H1 (cell line): ENCODE results near the gene SNTG2. TPM values are rescaled to one million over a fixed set of nuclear protein-coding genes. Genes with fewer than 3 reads are reported as not detected.

Source experiments
- CREB1 ChIP-seq: IDR thresholded peaks from 2 replicates; pipeline ENCODE4 v1.6.1; 2012; ENCODE audit warnings: inconsistent platforms
- EP300 ChIP-seq, 2 experiments: IDR thresholded peaks; 1 replicate in 1 of 2; 2 replicates in 1 of 2; pipeline ENCODE4 v1.6.1; 2011 to 2012; ENCODE audit warnings: low read depth in 2 of 2, low read length in 2 of 2, mild to moderate bottlenecking in 2 of 2, borderline replicate concordance in 1 of 2, inconsistent platforms in 1 of 2, moderate library complexity in 1 of 2
- JUND ChIP-seq: IDR thresholded peaks from 2 replicates; pipeline ENCODE4 v1.6.1; 2011; ENCODE audit warnings: mild to moderate bottlenecking, improper control_type of control experiment, low read length
- RBBP5 ChIP-seq: IDR thresholded peaks from 2 replicates; pipeline ENCODE4 v1.7.1; 2012; ENCODE audit warnings: low read depth, mild to moderate bottlenecking, inconsistent platforms, low read length, moderate library complexity, borderline replicate concordance
- RXRA ChIP-seq: IDR thresholded peaks from 2 replicates; pipeline ENCODE4 v1.6.1; 2011; ENCODE audit warnings: low read depth, mild to moderate bottlenecking, low read length, moderate library complexity; ENCODE audit not compliant: insufficient read depth
- polyA plus RNA-seq, 7 experiments: library from polyadenylated mRNA; depleted of rRNA in 3 of 7; stranded (reverse) in 5 of 7; unstranded in 2 of 7; fragments of >200 nt in 5 of 7; fragments of 200-250 nt in 2 of 7; gene quantifications; 1 replicate in 5 of 7; 2 replicates in 1 of 7; 4 replicates in 1 of 7; pipeline versions ENCODE4 v1.2.1 to v1.2.3, GENCODE V29; 2011 to 2013; ENCODE audit warnings: missing spikeins in 2 of 7, mixed read lengths in 2 of 7
- total RNA-seq: library from RNA; stranded (reverse); fragmentation: NEBNext Ultra II Directional; extraction: Animal tissue kit (Norgen Biotek cat#: 25700); gene quantifications from 2 replicates; pipeline ENCODE4 v1.2.1, GENCODE V29; 2021
- TF ChIP-seq, protein P1 (sequence below): IDR thresholded peaks from 2 replicates; pipeline ENCODE4 v1.6.1; 2012; ENCODE audit warnings: low read length, inconsistent platforms
- TF ChIP-seq, protein P2 (sequence below), 3 experiments: IDR thresholded peaks; 1 replicate in 2 of 3; 2 replicates in 1 of 3; pipeline versions ENCODE4 v1.5.1 to v1.6.1; 2011; ENCODE audit warnings: low read length in 3 of 3, mild to moderate bottlenecking in 3 of 3, inconsistent platforms in 2 of 3, low read depth in 1 of 3, moderate library complexity in 1 of 3; ENCODE audit not compliant: insufficient read depth in 1 of 3; ENCODE audit errors: control extremely low read depth in 1 of 3

The SNTG2 gene
- total and polyA plus RNA-seq, 2 of the 8 experiments (the other 6 are each of a cell fraction or from before 2014, with no cell fraction given) = 6.6 to 18.1 TPM

DNA sequence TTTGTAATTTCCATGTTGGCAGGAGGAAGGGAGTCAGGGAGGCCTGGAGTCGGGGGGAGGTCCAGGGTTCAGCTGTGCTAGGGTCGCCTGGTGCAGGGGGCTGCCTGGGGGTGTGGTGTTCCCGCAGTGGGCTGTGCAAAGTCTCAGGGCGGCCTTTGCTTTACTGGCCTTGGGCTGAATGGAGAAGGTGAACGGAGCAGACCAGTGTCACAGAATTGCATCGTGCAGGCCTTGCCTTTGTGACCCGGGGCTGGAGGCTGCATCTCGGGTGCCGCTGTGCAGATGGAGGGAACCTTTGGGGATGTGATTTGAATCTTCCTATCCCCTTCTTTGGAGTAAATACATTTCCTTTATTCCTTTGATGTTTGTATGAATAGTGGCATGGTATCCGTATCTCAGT lies 8.8 kb downstream of the SNTG2 start (continued):
- no peak for TF ChIP-seq JUND
- TF ChIP-seq, protein P1, sequence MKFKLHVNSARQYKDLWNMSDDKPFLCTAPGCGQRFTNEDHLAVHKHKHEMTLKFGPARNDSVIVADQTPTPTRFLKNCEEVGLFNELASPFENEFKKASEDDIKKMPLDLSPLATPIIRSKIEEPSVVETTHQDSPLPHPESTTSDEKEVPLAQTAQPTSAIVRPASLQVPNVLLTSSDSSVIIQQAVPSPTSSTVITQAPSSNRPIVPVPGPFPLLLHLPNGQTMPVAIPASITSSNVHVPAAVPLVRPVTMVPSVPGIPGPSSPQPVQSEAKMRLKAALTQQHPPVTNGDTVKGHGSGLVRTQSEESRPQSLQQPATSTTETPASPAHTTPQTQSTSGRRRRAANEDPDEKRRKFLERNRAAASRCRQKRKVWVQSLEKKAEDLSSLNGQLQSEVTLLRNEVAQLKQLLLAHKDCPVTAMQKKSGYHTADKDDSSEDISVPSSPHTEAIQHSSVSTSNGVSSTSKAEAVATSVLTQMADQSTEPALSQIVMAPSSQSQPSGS = no peak
- TF ChIP-seq CREB1 = no peak
- no peak for TF ChIP-seq RBBP5
- TF ChIP-seq, protein P2, sequence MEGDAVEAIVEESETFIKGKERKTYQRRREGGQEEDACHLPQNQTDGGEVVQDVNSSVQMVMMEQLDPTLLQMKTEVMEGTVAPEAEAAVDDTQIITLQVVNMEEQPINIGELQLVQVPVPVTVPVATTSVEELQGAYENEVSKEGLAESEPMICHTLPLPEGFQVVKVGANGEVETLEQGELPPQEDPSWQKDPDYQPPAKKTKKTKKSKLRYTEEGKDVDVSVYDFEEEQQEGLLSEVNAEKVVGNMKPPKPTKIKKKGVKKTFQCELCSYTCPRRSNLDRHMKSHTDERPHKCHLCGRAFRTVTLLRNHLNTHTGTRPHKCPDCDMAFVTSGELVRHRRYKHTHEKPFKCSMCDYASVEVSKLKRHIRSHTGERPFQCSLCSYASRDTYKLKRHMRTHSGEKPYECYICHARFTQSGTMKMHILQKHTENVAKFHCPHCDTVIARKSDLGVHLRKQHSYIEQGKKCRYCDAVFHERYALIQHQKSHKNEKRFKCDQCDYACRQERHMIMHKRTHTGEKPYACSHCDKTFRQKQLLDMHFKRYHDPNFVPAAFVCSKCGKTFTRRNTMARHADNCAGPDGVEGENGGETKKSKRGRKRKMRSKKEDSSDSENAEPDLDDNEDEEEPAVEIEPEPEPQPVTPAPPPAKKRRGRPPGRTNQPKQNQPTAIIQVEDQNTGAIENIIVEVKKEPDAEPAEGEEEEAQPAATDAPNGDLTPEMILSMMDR (IDR thresholded peaks at IDR 0.05; ENCODE audit: control extremely low read depth in 1 of 3, insufficient read depth in 1 of 3, low read depth in 1 of 3, low read length in 3 of 3) = no peak
- no peak for TF ChIP-seq RXRA
- no peak for TF ChIP-seq EP300 (IDR thresholded peaks at IDR 0.05; ENCODE audit: borderline replicate concordance in 1 of 2, low read depth in 2 of 2, low read length in 2 of 2)
- TF ChIP-seq, all 59 proteins: peak for 0
